EH (cell line): ENCODE data around the gene SH2D1B.
A peak's percentile ranks its signal among the peaks of the same experiment; 100 is the strongest.
"Not testable (repeated sequence)": the region's sequence is repeated elsewhere in the genome, so short reads cannot be mapped to it uniquely, and the experiment has no call there.

Experiments
- DNase-seq: peaks from one replicate; pipeline ENCODE4 v3.0.0-alpha.2; 2015; ENCODE audit warnings: low read depth

The SH2D1B gene, protein sequence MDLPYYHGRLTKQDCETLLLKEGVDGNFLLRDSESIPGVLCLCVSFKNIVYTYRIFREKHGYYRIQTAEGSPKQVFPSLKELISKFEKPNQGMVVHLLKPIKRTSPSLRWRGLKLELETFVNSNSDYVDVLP

DNA sequence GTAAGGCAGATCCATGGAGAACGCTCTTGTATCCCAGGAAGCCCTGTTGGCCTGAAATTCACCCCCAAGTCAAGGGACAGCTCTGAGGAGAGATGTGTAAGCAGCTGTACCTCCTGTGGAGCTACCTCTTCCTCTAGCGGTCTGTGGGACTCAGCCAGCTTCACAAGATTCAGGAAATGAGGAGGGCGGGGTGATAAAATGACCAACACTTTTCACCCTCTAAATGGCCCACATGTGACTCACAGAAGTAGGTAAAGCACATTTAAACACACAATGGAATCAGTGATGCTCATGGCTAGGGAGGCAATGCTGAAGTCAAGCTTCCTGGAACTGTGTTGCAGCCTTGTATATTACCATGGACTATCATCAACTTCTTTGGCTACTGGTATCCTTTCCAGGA is at the start of gene SH2D1B:
TSS of gene SH2D1B (minus strand) at position 135 of the 400 bp plus-strand sequence. CDS start at position 15, 120 bp downstream.
- no peak for DNase-seq

GRCh38 chr1:162458236-162458635 is 46.3 kb upstream of the SH2D1B start:
- DNase-seq = no peak

DNA sequence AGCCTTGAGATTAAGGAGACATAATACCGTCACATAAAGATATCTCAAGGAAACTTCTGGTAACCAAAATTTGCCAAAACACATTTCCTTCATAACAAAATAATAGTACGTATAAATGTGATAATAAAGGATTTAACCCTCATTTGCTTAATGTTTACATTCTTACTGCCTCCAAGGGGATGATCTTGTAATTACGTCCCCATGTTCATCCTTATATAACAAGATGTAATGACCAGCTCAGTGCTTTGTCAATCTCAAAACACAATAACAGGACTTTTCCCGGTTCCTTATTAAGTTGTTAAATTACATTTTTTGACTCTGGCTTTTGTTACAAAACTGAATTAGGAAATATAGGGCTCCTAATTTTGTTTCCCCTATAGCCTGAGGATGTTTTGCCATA is 44.4 kb upstream of the SH2D1B start:
- no peak for DNase-seq

- DNase-seq = not testable (repeated sequence)
Measured at GRCh38 chr1:162454361-162454760, 42.4 kb upstream of the SH2D1B start.

- DNase-seq = no peak
Measured at GRCh38 chr1:162446946-162447345, 35.0 kb upstream of the SH2D1B start.

DNA sequence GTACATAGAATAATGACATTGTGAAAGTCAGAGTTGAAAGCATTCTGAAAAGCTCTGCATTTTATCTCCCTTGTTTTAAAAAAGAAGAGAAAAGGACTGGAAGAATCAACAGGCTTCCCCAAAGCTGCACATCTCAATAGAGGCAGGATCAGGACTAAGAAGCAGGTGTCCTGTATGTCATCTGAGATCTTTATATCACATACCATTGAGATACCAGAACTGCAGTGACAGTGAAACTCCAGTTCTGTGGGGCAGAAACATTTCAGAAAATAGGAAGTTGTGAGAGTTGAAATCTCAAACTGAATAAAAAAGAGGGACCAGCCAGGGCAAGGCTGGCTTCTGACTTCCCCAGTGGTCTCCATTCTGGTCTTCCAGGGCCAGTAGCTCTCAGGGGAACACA is 33.0 kb upstream of the SH2D1B start:
- no peak for DNase-seq

DNA sequence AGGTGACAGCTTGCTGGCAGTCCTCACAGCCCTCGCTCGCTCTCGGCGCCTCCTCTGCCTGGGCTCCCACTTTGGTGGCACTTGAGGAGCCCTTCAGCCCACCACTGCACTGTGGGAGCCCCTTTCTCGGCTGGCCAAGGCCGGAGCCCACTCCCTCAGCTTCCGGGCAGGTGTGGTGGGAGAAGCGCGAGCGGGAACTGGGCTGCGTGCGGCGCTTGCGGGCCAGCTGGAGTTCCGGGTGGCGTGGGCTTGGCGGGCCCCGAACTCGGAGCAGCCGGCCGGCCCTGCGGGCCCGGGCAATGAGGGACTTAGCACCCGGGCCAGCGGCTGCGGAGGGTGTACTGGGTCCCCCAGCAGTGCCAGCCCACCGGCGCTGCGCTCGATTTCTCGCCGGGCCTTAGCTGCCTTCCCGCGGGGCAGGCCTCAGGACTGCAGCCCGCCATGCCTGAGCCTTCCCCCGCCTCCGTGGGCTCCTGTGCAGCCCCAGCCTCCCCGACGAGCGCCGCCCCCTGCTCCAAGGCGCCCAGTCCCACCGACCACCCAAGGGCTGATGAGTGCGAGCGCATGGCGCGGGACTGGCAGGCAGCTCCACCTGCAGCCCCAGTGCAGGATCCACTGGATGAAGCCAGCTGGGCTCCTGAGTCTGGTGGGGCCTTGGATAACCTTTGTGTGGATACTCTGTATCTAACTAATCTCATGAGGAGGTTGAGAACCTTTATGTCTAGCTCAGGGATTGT is 21.2 kb upstream of the SH2D1B start:
- DNase-seq = not testable (repeated sequence)

GRCh38 chr1:162430583-162430982 is 18.6 kb upstream of the SH2D1B start:
- no peak for DNase-seq

GRCh38 chr1:162422662-162423375 is 10.9 kb upstream of the SH2D1B start:
- DNase-seq = no peak

- DNase-seq = no peak
Measured at GRCh38 chr1:162421258-162422164, 9.6 kb upstream of the SH2D1B start.

GRCh38 chr1:162420120-162420519 is 8.2 kb upstream of the SH2D1B start:
- DNase-seq = peak; percentile 8

- DNase-seq = peak; percentile 18
Measured at GRCh38 chr1:162419450-162419931, 7.6 kb upstream of the SH2D1B start.

DNA sequence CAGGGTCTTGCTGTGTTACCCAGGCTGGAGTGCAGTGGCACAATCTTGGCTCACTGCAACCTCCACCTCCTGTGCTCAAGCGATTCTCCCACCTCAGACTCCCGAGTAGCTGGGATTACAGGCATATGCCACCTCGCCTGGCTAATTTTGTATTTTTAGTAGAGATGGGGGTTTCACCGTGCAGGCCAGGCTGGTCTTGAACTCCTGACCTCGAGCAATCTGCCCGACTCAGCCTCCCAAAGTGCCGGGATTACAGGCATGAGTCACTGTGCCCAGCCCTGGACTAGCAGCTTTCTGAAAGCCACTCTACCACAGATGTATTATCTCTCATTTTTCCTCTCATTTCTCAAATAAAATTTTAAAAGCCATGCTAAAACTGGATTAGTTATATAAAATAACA is 6.6 kb upstream of the SH2D1B start:
- not testable (repeated sequence) for DNase-seq

GRCh38 chr1:162417650-162418049 is 5.7 kb upstream of the SH2D1B start:
- DNase-seq = no peak

DNA sequence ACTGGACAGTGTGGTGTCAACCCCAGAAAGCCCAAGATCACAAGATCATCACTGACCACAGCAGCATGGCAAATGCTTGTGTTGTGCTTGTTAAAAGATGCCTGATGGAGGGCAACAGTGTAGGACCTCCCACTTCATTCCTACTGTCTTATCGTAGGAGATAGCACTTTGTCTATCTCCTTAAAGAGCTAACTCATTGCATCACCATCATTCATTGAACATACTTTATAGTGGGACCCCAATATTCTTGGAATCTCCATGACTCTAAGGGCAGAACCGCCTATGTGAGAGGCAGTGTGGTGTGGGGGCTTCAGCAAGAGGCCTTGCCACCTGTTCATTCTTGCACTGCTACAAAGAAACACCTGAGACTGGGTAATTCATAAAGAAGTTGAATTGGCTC is 5.0 kb upstream of the SH2D1B start:
- no peak for DNase-seq

DNA sequence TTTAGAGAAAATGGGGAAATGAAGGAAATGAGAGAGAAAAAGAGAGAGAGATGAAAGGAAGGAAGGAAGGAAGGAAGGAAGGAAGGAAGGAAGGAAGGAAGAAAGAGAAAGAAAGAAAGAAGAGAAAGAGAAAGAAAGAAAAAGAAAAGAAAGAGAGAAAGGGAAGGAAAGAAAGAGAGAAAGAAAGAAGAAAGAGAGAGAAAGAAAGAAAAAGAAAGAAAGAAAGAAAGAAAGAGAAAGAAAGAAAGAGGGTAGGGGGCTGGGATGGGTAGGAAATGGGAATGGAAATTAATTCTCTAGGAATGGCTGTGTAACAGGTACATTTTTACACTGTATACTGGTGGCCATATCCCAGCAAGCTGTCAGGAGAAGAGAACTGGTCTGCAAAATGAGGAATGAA is 4.3 kb upstream of the SH2D1B start:
- no peak for DNase-seq

DNA sequence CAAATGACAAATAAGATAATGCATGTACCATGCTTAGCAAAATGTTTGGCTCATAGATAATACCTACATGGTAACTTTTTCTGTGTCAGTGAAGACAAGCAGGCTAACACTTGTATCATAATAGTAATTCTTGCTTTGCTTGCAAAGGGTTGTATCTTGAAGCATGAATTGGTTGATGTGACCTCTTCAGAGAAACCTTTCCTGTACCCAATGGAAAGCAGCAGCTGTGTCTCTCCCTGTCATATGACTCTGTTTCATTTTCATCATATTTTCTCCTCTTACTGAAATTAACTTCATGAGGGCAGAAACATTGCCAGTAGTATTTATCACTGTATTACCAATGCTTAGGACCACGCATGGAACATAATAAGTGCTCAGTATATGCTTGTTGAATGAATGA is 4.4 kb downstream of the SH2D1B start:
- no peak for DNase-seq

- peak; percentile 25 for DNase-seq
Measured at GRCh38 chr1:162406811-162407210, 5.1 kb downstream of the SH2D1B start.

DNA sequence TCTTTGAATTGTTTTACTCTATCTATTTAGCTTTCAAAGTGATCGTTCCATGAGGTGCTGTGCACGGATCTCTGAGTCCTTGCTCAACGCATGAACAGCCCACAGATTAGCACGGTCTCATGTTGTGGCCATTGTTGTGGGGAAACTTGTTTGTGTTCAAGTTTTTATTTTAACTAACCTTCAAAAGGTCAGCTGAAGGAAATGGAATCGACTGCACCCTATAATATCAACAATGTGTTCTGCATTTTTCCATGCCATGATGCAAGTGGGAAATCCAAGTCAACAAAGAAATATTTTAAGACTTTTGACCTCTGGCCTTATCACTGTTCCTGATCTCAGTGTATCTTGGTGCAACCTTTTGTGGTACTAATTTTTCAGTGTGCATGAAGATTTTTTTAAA is 6.1 kb downstream of the SH2D1B start:
- peak; percentile 48 for DNase-seq

DNA sequence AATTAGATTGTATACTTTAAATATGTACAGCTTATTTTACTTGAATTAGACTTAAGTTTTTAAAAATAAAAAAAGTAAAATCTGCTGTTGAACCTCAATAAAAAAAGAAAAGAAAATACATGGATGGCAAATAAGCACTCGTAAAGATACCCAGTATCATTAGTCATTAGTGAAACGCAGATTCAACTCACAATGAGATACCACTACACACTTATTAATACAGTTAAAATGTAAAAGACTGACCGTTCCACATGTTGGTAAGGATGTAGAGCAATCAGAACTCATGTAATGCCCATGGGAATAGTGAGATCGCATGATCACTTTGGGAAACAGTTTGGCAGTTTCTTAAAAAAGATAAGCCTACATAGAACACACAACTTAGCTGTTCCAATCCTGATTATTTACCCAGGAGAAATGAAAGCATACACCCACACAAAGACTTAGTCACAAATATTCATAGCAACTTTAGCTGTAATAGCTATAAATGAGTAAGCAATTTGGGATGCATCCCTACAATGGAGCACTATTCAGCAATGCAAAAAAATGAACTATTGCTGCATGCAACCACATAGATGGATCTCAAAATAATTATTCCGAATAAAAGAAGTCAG is 7.3 kb downstream of the SH2D1B start:
- peak; percentile 73 for DNase-seq

DNA sequence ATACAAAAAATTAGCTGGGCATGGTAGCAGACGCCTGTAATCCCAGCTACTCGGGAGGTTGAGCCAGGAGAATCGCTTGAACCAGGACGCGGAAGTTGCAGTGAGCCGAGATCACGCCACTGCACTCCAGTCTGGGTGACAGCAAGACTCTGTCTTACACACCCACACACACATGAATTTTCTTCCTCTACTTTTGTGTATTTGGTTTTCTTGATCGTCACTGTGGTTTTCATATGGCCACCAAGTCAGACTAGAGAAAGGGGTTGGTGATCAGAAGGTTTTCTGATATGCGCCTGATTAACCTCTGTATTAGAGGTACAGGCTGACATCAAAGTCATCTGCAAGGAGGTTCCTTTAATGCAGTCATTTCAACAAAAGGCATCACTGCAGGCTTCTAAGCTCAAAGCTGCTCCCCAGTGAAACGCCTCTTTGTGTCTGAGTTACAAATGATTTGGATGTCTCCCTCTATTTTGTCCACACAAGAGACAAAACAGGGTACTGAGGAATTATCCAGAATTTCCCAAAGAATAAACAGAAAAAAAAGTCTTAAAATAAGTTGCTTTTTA is 11.1 kb downstream of the SH2D1B start:
- no peak for DNase-seq
